Measurements from ENCODE around the gene CCDC92B.
"Not testable (repeated sequence)": the region's sequence is repeated elsewhere in the genome, so short reads cannot be mapped to it uniquely, and the experiment has no call there.

Gene CCDC92B

DNA sequence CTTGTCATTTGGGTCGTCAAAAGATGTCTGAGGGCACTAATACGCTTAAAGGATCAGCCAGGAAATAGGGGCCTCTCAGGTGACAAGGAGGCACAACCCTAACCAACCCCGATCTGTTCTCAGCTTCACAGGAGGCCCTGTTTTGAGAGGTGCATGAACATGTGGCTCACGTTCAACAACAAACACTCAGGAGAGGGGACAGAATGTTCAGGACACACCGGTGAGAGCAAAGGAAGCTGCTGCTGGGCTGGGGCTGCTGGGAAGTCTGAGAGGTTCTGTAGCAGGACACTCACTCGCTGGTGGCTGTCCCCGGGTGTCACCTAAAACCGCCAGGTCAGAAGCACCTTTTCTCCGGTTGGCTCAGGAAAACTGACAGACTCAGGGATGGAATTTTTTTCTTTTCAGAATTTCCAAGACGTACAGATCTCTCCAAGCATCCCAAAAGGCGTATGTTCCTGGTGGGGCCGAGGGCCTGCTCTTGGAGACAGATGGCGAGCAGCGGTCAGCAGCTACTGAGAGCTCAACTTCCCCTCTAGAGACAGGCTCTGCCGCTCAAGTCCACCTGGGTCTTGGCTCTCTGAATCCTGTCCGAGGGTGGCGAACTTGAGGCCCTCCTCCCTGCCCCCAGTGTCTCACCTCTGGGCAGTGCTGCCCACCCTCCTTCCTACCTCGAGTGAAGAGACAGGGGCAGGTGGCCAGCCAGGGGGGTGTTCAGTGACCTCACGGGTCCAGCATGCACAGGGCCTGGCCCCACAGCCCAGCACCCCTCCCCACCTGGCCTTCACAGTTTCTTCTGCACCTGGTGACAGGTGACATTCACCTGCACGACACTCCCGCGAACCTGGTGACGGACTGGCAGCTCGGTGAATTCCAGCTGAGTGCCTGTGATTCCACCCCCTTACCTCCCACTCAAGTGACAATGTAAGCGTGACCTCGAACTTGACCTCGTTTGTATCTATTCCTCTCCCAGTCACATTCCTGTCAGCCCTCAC is 60.8 kb downstream of the CCDC92B start:
- DNase-seq: no peak

DNA sequence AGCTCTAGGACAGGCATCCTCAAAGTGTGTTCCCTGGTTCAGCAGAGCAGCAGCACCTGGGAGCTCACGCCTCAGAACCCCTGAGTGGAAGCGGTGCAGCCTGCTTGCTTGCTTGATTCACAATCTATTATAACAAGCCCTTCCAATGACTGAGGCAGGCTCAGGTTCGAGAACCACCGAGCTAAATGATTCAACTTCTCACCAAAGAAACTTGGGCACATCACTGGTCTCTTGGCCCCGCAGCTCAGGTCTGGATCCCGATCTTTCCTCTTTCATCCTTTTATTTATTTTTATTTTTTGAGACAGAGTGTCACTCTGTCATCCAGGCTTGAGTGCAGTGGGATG is 62.4 kb downstream of the CCDC92B start:
- DNase-seq: no peak

DNA sequence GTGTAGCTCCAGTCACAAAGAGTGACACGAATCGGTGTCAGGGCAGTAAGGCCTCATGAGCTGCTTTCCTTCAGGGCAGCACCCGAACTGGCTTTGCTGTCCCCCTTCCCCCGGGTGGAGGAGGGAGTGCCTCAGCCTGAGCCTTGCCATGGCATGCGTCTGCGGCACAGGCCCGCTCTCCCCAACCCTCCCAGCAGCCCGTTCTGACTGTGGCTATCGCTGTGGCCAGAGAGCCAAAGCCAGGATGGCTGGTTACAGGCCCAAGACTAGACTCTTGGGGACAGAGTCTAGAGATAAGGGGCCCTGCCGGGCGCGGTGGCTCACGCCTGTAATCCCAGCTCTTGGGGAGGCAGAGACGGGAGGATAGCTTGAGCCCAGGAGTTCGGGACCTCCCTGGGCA is 63.8 kb downstream of the CCDC92B start:
- DNase-seq: no peak

DNA sequence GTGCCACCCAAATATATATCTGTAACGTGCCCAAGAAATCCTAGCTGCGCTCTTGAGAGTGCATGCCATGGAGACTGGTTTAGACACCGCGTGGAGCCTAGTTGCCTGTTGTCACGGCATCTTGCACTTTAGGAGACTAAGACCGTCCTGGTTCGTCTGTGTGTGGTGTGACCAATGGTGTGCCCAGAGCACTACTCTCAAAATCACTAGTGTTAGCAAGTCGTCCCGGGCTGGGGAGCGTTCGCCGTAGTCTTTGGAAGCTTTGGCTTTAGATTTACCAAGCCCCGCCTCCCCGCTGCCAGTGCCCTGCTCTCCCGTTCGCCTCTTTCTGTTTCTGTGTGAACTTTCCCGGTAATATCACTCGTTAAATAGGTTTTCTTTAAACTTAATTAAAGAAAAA is 64.9 kb downstream of the CCDC92B start:
- DNase-seq: no peak

DNA sequence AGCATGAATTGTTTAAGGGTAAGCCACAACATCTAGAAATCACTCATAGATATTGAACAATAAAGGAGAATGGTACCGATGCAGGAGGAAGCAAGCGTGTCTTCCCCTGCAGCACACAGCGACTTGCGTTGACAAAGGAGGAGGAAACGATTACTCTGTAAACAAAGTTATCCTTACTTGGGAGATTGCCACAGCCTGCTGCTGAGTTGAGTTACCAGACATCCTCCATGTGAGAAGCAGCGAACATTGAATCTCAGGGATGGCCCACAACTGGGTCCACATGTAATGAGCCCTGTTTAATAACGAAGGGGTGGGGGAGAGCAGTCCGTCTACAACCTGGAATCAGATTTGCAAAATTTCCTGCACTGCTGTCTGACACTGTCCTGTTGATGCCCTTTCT is 65.5 kb downstream of the CCDC92B start:
- no peak for DNase-seq

DNA sequence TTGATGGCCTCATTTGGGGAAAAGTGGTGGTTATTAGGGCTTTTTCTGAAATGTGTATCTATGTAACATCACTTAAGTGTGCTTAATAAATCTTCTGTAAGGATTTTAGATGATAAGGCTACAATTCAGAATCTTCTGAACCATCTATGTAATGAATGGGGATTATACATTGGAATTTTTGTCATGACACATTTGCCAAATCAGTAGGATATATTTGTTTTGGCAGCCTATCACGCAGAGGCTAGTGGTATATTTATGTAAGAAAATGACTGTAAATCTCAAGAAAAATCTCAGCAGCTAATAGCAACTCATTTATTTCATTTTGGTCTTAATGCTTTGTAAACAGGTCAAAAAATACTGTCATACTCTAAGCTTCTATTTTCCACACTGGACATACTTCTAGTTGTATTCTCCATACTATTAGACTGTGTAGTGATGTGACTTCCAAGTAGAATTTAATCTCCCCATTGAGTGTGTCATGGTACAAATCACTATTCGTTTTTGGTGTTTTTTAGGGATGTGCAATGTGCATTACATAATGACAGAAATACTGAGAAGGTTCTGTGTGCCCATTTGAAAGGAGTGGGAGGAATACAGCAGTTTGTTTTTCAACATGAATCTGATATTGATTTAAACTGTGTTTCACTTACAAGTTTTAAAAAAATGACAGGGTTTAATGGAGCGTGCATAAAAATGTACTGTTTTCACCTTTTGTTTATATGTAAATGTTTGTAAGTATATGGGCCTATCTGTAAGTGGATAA is 67.1 kb downstream of the CCDC92B start:
- DNase-seq: no peak

DNA sequence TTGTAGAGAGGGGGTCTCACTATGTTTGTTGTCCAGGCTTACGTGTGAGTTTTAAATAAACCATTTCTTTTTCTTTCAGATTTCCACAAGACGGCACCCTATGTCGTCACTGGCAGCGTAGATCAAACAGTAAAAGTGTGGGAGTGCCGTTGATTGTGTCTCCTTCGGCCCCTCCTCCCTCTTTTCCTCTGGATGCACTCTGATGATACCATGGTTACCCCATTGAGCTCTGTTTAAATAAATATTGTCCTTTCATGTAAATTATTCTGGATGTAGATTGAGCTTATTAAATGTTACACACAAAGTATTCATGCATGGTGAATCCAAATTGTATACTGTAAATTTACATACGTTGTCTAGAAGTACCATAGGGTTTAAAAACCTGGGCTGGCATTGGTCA is 67.8 kb downstream of the CCDC92B start:
- no peak for DNase-seq

DNA sequence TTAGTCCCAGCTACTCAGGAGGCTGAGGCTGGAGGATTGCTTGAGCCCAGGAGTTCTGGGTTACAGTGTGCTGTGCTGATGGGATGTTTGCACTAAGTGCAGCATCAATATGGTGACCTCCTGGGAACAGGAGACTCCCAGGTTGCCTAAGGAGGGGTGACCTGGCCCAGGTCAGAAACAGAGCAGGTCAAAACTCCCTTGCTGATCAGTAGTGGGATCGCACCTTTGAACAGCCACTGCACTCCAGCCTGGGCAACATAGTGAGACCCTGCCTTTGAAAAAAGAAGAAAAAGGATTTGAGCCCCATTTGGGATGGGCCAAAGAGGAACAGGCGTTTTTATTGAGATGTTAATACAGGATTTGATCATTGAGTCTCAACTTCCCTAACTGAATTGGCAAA is 68.5 kb downstream of the CCDC92B start:
- DNase-seq: no peak

DNA sequence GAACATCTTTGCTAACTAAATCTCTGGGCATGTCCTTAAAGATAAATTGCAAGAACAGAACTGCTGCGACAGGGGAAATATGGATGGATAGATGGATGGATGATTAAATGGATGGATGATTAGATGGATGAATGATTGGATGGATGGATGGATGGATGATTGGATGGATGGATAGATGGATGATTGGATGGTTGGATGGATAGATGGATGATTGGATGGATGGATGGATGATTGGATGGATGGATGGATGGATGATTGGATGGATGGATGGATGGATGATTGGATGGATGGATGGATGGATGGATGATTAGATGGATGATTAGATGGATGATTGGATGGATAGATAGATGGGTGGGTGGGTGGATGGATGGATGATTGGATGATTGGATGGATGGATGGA is 70.2 kb downstream of the CCDC92B start:
- DNase-seq: not testable (repeated sequence)

Measured in DMS153 (cell line).